Bronchial epithelial cell (primary cell): ENCODE data around the gene ACTN2. TPM values are rescaled to one million over a fixed set of nuclear protein-coding genes. Genes with fewer than 3 reads are reported as not detected.

Experiments
- DNase-seq: peaks from one replicate; pipeline ENCODE4 v3.0.0-alpha.2; 2010; ENCODE audit warnings: low read depth
- FAIRE-seq: peaks from 2 replicates; lab custom pipeline; 2011; peaks lifted over from hg19 to GRCh38; lab: Jason Lieb, UNC
- H3K27me3 ChIP-seq: 2 replicates; pipeline ENCODE4 v1.5.1; 2011; ENCODE audit warnings: low read length; ENCODE audit not compliant: control insufficient read depth, insufficient read depth
- H3K36me3 ChIP-seq: 2 replicates; pipeline ENCODE4 v1.5.1; 2011; ENCODE audit warnings: low read length; ENCODE audit not compliant: control insufficient read depth, insufficient read depth
- H3K4me3 ChIP-seq: 2 replicates; pipeline ENCODE4 v1.5.1; 2011; ENCODE audit warnings: mild to moderate bottlenecking, low read depth, low read length, control low read depth
- CTCF ChIP-seq: IDR thresholded peaks from 2 replicates; pipeline ENCODE4 v1.5.1; 2011; ENCODE audit warnings: mild to moderate bottlenecking, moderate library complexity, low read length, control low read depth, inconsistent platforms; ENCODE audit not compliant: insufficient read depth, severe bottlenecking
- total RNA-seq: library from RNA; depleted of rRNA; stranded (reverse); fragments of >200 nt; gene quantifications from 2 replicates; pipeline ENCODE4 v1.2.1, GENCODE V29; 2014

The ACTN2 gene
- total RNA-seq, 1 donor from 2014 or later = 0.79 TPM

- FAIRE-seq (no peak), DNase-seq (peak; percentile 49)
- H3K27me3 ChIP-seq = no peaks in the 10 kb centered on the region
- no peaks in the 10 kb centered on the region for H3K36me3 ChIP-seq
- TF ChIP-seq CTCF = peak; percentile 36
- no peak overlapping the region for H3K4me3 ChIP-seq
Measured at GRCh38 chr1:236774926-236775325, 88.6 kb downstream of the ACTN2 start.

- H3K36me3 ChIP-seq = no peaks in the 10 kb centered on the region
- H3K4me3 ChIP-seq = no peak overlapping the region
- no peak for TF ChIP-seq CTCF
- H3K27me3 ChIP-seq = no peaks in the 10 kb centered on the region
- DNase-seq (no peak), FAIRE-seq (no peak)
Measured at GRCh38 chr1:236779312-236779711, 93.0 kb downstream of the ACTN2 start.

- DNase-seq (no peak), FAIRE-seq (no peak)
- Histone ChIP-seq H3K4me3 (no peak overlapping the region), H3K27me3 (no peaks in the 10 kb centered on the region), H3K36me3 (no peaks in the 10 kb centered on the region)
- no peak for TF ChIP-seq CTCF
Measured at GRCh38 chr1:236785477-236785876, 99.2 kb downstream of the ACTN2 start.

GRCh38 chr1:236786453-236786852, 100.2 kb downstream of the ACTN2 start:
- no peak for FAIRE-seq
- no peak overlapping the region for H3K4me3 ChIP-seq
- no peaks in the 10 kb centered on the region for H3K27me3 ChIP-seq
- no peak for DNase-seq
- TF ChIP-seq CTCF = no peak
- no peaks in the 10 kb centered on the region for H3K36me3 ChIP-seq

GRCh38 chr1:236794585-236795034, 108.3 kb downstream of the ACTN2 start:
- no peaks in the 10 kb centered on the region for H3K36me3 ChIP-seq
- DNase-seq (no peak), FAIRE-seq (no peak)
- H3K4me3 ChIP-seq = peak overlapping the region; percentile 98
- no peaks in the 10 kb centered on the region for H3K27me3 ChIP-seq
- TF ChIP-seq CTCF = no peak
